OCI-LY7 (cell line): ENCODE data around the gene CDH23.

Experiments used
- EZH2phosphoT487 ChIP-seq: fragments of 200-600 bp; sonication (generic); IDR thresholded peaks from 2 replicates; pipeline ENCODE4 v1.6.1; 2018; ENCODE audit warnings: low read depth, borderline replicate concordance, mild to moderate bottlenecking, mixed run types, antibody characterized with exemption, low read length, moderate library complexity, mixed read lengths
- TF ChIP-seq, protein P1 (sequence below): fragments of 200-600 bp; sonication (generic); conservative IDR thresholded peaks from 2 replicates; pipeline ENCODE4 v1.5.1; 2014; ENCODE audit warnings: mild to moderate bottlenecking, antibody characterized with exemption, low read length, moderate library complexity, mixed read lengths

DNA sequence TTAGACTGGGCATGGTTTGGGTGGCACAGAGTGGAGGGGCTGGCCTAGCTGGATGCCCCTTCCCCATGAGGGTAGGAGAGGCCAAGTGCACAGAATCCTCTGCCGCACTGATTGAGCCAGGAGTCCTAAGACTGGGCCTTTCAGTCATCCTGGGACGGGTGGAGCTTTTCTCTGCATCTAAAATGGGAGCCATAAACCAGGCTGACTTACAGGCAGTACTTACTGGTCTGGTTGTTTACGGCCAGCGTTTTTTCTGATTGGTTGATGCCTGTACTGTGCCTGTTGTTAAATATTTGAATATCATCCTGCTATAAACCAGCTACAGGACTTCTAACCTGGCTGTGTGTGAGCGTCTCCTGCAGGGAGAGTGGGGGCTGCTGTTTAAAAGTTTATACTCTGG lies 107.8 kb downstream of the CDH23 start:
- no peak for TF ChIP-seq EZH2phosphoT487
- TF ChIP-seq, protein P1, sequence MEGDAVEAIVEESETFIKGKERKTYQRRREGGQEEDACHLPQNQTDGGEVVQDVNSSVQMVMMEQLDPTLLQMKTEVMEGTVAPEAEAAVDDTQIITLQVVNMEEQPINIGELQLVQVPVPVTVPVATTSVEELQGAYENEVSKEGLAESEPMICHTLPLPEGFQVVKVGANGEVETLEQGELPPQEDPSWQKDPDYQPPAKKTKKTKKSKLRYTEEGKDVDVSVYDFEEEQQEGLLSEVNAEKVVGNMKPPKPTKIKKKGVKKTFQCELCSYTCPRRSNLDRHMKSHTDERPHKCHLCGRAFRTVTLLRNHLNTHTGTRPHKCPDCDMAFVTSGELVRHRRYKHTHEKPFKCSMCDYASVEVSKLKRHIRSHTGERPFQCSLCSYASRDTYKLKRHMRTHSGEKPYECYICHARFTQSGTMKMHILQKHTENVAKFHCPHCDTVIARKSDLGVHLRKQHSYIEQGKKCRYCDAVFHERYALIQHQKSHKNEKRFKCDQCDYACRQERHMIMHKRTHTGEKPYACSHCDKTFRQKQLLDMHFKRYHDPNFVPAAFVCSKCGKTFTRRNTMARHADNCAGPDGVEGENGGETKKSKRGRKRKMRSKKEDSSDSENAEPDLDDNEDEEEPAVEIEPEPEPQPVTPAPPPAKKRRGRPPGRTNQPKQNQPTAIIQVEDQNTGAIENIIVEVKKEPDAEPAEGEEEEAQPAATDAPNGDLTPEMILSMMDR = no peak
